ENCODE results near the gene PALMD.

PALMD gene

DNA sequence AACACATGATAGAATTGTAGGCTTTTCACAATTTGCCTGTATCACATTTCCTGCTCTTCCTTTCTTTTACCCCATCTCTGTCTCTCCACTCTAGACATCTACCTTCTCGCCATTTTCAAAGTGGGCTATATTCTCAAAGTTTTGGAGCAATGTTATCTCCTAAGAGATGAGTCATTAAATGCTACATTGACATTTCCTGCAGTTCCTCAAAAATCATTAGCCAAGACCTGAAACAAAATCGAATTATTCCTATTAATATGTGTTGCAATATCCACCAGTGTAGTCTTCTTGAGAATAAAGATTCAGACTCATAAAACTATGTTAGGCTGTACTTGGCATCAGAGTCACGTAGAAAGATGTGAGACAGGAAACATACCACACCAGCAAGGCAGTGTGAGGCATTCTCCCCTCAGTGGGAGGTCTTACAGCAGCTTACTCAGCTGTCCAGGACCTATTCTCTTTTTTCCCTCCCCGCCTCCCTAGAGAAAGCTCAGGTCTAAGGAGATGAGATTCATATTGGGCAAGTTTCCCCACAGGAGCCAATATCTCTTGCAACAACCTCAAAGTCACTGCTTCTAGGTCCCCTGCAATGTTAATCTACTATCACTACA, 81.8 kb downstream of the PALMD start:
- Histone ChIP-seq H3K36me3 (ENCODE audit: control insufficient read depth in 5 of 5, insufficient read depth in 5 of 5, low read length in 5 of 5) (peaks cover 0 to 3% (median 0%) of the 10 kb centered on the region in 5 donors), H3K9ac (ENCODE audit: low read length in 5 of 5) (no peak overlapping the region), H3K4me3 (ENCODE audit: low read depth in 1 of 5, low read length in 5 of 5) (peak overlapping the region in 3 of 5 donors; percentile 24 to 32 (median 28)), H3K4me1 (ENCODE audit: control insufficient read depth in 5 of 5, insufficient read depth in 5 of 5, low read length in 5 of 5) (peaks cover 2 to 33% (median 15%) of the 10 kb centered on the region in 5 donors), H3K27ac (ENCODE audit: low read depth, low read length) (peak overlapping the region; percentile 34), H3K9me3 (ENCODE audit: control insufficient read depth in 5 of 5, low read length in 5 of 5) (no peaks in the 10 kb centered on the region), H3K27me3 (ENCODE audit: control insufficient read depth in 5 of 5, insufficient read depth in 4 of 5, low read length in 5 of 5) (no peaks in the 10 kb centered on the region)

GRCh38 chr1:99728494-99729235, 82.8 kb downstream of the PALMD start:
- H3K4me1 ChIP-seq (ENCODE audit: control insufficient read depth in 5 of 5, insufficient read depth in 5 of 5, low read length in 5 of 5), result peaks cover 2 to 33% (median 15%) of the 10 kb centered on the region in 5 donors
- peak overlapping the region in 2 of 5 donors; percentile 24 to 28 for H3K4me3 ChIP-seq (ENCODE audit: low read depth in 1 of 5, low read length in 5 of 5)
- no peak overlapping the region for H3K9ac ChIP-seq (ENCODE audit: low read length in 5 of 5)
- peak overlapping the region; percentile 34 for H3K27ac ChIP-seq (ENCODE audit: low read depth, low read length)
- H3K36me3 ChIP-seq (ENCODE audit: control insufficient read depth in 5 of 5, insufficient read depth in 5 of 5, low read length in 5 of 5), result peaks cover 0 to 4% (median 3%) of the 10 kb centered on the region in 5 donors
- H3K9me3 ChIP-seq (ENCODE audit: control insufficient read depth in 5 of 5, low read length in 5 of 5), result no peaks in the 10 kb centered on the region
- no peaks in the 10 kb centered on the region for H3K27me3 ChIP-seq (ENCODE audit: control insufficient read depth in 5 of 5, insufficient read depth in 4 of 5, low read length in 5 of 5)

DNA sequence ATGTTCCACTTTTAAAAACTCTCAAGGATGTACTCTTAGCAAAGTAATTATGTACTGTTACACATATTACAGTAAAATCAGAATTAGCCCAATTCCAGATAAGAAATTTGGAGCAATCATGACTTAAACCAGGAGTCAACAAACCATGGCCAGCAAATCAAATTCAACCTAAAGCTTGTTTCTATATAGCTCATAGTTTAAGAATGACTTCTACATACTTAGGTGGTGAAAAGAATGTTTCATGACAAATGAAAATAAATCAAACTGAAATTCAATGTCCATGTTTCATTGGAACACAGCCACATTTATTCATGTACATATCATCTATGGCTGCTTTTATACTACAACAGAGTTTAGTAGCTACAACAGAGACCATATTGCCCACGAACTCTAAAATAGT, 85.5 kb downstream of the PALMD start:
- Histone ChIP-seq H3K27ac (ENCODE audit: low read depth, low read length) (no peak overlapping the region), H3K9ac (ENCODE audit: low read length in 5 of 5) (no peak overlapping the region), H3K36me3 (ENCODE audit: control insufficient read depth in 5 of 5, insufficient read depth in 5 of 5, low read length in 5 of 5) (peaks cover 0 to 4% (median 0%) of the 10 kb centered on the region in 5 donors), H3K9me3 (ENCODE audit: control insufficient read depth in 5 of 5, low read length in 5 of 5) (no peaks in the 10 kb centered on the region), H3K4me1 (ENCODE audit: control insufficient read depth in 5 of 5, insufficient read depth in 5 of 5, low read length in 5 of 5) (peaks cover 2 to 33% (median 15%) of the 10 kb centered on the region in 5 donors), H3K27me3 (ENCODE audit: control insufficient read depth in 5 of 5, insufficient read depth in 4 of 5, low read length in 5 of 5) (no peaks in the 10 kb centered on the region), H3K4me3 (ENCODE audit: low read depth in 1 of 5, low read length in 5 of 5) (no peak overlapping the region)

DNA sequence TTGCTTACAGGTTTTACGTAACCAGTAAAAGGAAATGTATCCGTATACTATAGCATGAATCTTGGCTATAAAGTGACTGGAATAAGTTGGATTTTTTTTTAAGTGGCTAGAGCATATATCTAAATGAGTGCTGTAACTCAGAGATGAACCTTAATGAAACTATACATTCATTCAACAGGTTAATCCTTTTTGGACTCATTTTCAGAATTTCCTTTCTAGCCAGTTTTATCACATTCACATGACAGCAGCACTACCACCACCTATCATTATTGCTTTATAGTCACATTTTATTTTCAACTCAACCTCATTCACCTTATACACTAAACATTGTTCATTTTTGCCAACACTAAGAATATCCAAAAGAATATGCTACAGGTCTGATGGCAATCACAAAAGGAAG, 89.9 kb downstream of the PALMD start:
- H3K9me3 ChIP-seq (ENCODE audit: control insufficient read depth in 5 of 5, low read length in 5 of 5), result no peaks in the 10 kb centered on the region
- H3K36me3 ChIP-seq (ENCODE audit: control insufficient read depth in 5 of 5, insufficient read depth in 5 of 5, low read length in 5 of 5), result peaks cover 0 to 11% (median 3%) of the 10 kb centered on the region in 5 donors
- no peak overlapping the region for H3K27ac ChIP-seq (ENCODE audit: low read depth, low read length)
- no peaks in the 10 kb centered on the region for H3K27me3 ChIP-seq (ENCODE audit: control insufficient read depth in 5 of 5, insufficient read depth in 4 of 5, low read length in 5 of 5)
- H3K4me3 ChIP-seq (ENCODE audit: low read depth in 1 of 5, low read length in 5 of 5), result no peak overlapping the region
- no peaks in the 10 kb centered on the region for H3K4me1 ChIP-seq (ENCODE audit: control insufficient read depth in 5 of 5, insufficient read depth in 5 of 5, low read length in 5 of 5)
- H3K9ac ChIP-seq (ENCODE audit: low read length in 5 of 5), result no peak overlapping the region

- Histone ChIP-seq H3K4me1 (ENCODE audit: control insufficient read depth in 5 of 5, insufficient read depth in 5 of 5, low read length in 5 of 5) (no peaks in the 10 kb centered on the region), H3K27ac (ENCODE audit: low read depth, low read length) (no peak overlapping the region), H3K36me3 (ENCODE audit: control insufficient read depth in 5 of 5, insufficient read depth in 5 of 5, low read length in 5 of 5) (peaks cover 2 to 14% (median 8%) of the 10 kb centered on the region in 5 donors), H3K9ac (ENCODE audit: low read length in 5 of 5) (no peak overlapping the region), H3K4me3 (ENCODE audit: low read depth in 1 of 5, low read length in 5 of 5) (no peak overlapping the region), H3K27me3 (ENCODE audit: control insufficient read depth in 5 of 5, insufficient read depth in 4 of 5, low read length in 5 of 5) (no peaks in the 10 kb centered on the region), H3K9me3 (ENCODE audit: control insufficient read depth in 5 of 5, low read length in 5 of 5) (no peaks in the 10 kb centered on the region)
Measured at GRCh38 chr1:99737016-99737415, 91.1 kb downstream of the PALMD start.

DNA sequence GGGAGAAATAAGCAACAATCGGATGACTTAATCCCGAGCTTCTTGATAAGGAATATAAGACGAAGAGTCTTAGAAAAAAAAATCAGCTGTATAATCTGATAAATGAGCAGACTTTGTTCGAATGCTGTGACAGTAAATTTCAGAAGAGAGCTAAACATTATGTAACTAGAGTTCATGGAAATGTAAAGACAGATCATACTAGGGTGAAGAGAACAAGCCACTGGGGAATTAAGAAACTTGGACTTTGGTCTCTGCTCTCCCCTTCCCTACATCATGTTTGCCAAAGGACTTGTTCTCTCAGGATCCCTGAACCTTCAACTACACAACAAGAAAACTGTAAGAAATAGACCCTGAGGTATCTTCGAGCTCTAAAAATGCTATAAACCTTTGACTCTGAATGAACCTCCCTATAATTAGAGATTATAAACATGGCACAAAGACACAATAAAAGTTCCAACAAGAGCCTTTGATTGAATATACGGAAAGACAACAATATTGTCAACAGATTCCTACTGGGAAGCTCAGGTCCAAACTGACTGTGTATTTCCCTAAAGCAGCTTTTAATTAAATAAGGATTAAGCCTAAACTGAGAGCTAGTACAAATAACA, 93.0 kb downstream of the PALMD start:
- Histone ChIP-seq H3K36me3 (ENCODE audit: control insufficient read depth in 5 of 5, insufficient read depth in 5 of 5, low read length in 5 of 5) (peaks cover 4 to 13% (median 8%) of the 10 kb centered on the region in 5 donors), H3K4me3 (ENCODE audit: low read depth in 1 of 5, low read length in 5 of 5) (no peak overlapping the region), H3K9ac (ENCODE audit: low read length in 5 of 5) (no peak overlapping the region), H3K27me3 (ENCODE audit: control insufficient read depth in 5 of 5, insufficient read depth in 4 of 5, low read length in 5 of 5) (no peaks in the 10 kb centered on the region), H3K9me3 (ENCODE audit: control insufficient read depth in 5 of 5, low read length in 5 of 5) (no peaks in the 10 kb centered on the region), H3K4me1 (ENCODE audit: control insufficient read depth in 5 of 5, insufficient read depth in 5 of 5, low read length in 5 of 5) (no peaks in the 10 kb centered on the region), H3K27ac (ENCODE audit: low read depth, low read length) (no peak overlapping the region)

DNA sequence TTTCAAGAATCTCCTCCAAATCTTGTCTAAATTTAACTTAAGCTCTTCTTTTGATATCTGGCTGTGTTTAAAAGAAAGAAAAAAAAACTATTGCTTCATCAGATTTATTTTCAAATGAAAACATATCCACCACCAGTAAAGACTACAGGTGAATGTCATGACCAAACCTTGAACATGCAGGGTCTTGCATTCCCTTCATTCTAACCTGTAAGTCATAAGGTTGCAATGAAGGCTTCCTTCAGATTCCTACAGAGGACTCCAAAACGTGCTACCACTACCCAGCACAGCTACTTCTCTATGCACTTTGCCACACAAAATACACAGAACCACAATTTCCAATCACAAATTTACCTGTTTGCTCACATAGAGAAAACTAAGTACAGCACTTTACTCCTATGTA, 94.2 kb downstream of the PALMD start:
- Histone ChIP-seq H3K27me3 (ENCODE audit: control insufficient read depth in 5 of 5, insufficient read depth in 4 of 5, low read length in 5 of 5) (no peaks in the 10 kb centered on the region), H3K4me3 (ENCODE audit: low read depth in 1 of 5, low read length in 5 of 5) (no peak overlapping the region), H3K27ac (ENCODE audit: low read depth, low read length) (no peak overlapping the region), H3K36me3 (ENCODE audit: control insufficient read depth in 5 of 5, insufficient read depth in 5 of 5, low read length in 5 of 5) (peaks cover 4 to 13% (median 8%) of the 10 kb centered on the region in 5 donors), H3K9ac (ENCODE audit: low read length in 5 of 5) (no peak overlapping the region), H3K9me3 (ENCODE audit: control insufficient read depth in 5 of 5, low read length in 5 of 5) (no peaks in the 10 kb centered on the region), H3K4me1 (ENCODE audit: control insufficient read depth in 5 of 5, insufficient read depth in 5 of 5, low read length in 5 of 5) (no peaks in the 10 kb centered on the region)

All from subcutaneous abdominal adipose tissue (tissue), 5 donors.